ENCODE data around the gene BNIP3. TPM values are rescaled to one million over a fixed set of nuclear protein-coding genes. Genes with fewer than 3 reads are reported as not detected.
"Not testable (repeated sequence)": the region's sequence is repeated elsewhere in the genome, so short reads cannot be mapped to it uniquely, and the experiment has no call there.

Gene BNIP3
- total RNA-seq, 1 donor from 2014 or later, result 89.3 TPM

DNA sequence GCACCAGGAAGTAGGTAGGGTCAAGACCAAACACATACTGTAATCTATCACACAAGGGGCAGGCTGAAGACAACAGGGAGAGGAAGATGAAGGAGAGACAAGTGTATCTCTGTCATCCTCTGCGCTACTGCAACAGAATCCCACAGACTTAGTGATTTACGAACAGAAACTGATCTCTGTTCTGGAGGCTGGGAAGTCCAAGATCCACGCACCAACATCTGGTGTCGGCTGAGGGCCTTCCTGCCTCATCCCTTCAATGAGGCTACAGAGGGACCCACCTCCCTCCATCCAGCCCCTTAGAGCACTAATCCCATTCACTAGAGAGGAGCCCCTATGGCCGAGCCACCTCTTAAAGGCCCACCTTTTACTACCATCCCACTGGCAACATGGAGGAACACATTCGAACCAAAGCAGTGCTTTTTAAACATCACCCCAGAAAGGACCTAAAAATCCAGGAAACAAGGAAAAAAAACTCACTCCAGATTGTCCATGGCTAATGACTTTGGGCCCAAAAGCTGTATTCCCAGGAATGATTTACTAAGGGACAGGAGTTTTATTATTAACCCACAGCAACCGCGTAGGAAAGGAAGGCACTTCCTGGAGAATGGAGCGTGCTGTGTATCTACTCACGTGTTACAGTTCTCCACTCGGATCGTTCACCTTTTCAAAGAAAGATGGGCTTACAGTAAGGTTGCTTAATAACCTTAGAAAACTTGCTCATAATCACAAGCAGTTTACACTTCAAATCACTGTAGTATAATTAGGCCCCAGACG lies 4.2 kb downstream of the BNIP3 start:
- DNase-seq, result no peak

- no peak for DNase-seq
Observed at GRCh38 chr10:131975796-131976195, 5.9 kb downstream of the BNIP3 start.

- no peak for DNase-seq
Observed at GRCh38 chr10:131975003-131975402, 6.7 kb downstream of the BNIP3 start.

GRCh38 chr10:131974034-131974817 lies 7.5 kb downstream of the BNIP3 start:
- no peak for DNase-seq

DNA sequence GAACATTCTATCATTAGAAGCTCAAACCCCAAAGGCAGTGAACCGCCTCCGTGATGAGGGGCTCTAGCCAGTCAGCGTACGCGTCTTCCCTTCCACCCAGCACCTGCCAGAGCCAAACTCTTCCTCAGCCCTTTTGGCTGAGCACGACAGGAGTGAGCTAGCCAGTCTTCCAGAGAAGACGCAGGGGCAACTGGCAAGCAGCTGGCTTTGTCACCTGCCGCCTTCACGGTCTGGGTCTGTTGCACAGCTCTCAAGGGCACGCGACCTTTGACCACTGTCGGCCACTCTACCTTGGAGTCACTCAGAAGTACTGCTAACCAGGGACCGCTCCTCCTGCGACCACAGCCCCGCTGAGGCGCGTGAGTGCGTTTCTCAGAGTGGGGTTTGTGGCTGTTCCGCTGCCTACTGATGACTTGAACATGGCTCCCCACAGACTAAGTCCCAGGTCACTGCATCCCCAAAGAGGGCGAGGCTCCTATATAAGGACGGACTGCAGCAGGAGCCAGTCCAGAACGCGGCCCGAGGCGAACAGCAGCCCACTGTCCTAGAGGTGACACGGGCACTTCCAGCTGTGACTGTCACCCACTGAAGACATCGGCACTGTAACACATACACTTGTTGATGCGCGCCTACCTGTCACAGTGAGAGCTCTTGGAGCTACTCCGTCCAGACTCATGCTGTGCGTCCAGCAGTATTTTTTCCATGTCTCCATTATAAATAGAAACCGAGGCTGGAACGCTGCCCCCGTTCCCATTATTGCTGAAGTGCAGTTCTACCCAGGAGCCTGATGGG lies 8.4 kb downstream of the BNIP3 start:
- DNase-seq, result no peak

- DNase-seq, result no peak
Observed at GRCh38 chr10:131972474-131973071, 9.2 kb downstream of the BNIP3 start.

GRCh38 chr10:131971591-131971990 lies 10.1 kb downstream of the BNIP3 start:
- DNase-seq, result no peak

DNA sequence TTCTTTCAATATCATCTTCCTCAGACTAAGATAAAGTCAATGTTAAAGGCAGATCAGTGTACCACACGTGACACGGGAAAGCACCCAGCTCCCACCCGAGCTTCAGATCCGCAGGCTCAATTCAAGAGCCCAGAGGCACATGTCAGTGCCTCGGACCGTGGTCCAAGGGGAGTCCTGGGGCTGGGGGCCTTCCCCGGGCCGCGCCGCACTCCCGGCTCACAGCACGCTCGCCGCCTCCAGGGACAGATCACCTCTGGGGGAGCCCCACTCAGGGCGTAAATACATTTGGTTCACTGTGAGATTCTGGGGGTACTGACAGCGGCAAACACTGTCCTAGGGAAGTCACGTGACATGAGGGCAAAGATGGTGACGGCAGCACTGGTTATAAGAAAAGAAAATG lies 10.8 kb downstream of the BNIP3 start:
- DNase-seq, result no peak

GRCh38 chr10:131968949-131969348 lies 12.8 kb downstream of the BNIP3 start:
- DNase-seq, result no peak

GRCh38 chr10:131964298-131964697 lies 17.4 kb downstream of the BNIP3 start:
- DNase-seq, result no peak

- no peak for DNase-seq
Observed at GRCh38 chr10:131963811-131964210, 17.9 kb downstream of the BNIP3 start.

DNA sequence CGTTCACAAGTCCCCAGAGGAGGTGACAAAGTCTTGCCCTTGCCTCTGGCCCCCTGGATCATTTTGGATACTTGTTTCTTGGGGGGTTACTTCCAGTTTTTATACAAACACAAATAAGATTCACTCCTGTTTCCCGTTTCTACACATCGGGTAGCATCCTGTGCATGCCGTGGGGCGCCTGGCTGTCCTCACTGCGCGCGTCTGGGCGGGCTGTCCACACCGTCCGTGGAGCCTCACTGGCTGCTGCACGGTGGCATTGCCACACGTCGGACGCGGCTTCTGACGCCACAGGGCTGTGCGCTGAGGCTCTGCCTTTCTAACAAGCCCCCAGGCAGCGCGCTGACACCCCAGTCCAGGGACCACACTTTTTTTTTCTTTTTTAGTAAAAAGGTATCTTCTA lies 18.4 kb downstream of the BNIP3 start:
- no peak for DNase-seq

DNA sequence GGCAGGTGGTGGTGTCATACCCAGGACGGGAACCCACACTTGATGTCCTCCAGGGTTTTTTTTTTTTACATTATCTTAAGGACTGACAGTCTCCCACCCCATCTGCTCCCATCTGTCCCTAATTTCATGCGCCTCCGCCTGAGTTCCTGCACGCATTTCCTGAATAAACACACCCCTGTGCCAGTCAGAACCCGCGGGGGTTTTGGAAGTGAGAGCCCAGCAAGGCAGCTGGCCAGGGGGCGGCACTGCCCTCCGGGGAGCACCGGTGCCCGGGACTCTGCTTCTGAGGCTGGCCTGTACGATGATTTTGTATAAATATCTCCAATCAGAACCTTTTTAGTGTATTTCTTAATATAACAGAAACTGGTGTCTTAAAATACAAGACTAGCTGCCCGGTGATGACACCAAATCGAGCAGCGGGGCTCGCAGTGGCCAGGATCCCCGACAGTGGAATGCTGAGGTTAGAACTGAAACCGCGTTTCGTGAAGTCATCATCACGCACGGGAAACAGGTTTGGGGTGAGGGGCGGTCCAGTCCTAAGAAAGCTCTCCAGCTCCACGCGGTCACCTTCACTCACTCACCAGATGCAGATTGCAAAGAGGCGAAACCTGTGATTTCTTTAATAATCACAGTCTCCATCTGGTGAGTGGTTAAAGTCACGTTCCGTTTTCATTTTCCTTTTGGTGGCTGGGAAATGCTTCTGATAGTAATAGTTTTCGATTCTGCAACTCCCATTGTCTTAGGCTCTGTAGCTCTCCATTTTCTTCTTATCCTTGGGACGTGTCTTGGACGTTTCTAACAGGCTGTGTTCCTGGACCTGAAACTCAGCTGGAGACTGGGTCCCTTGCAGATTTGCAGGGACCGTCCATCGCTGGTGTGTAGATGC lies 19.7 kb downstream of the BNIP3 start:
- no peak for DNase-seq

DNA sequence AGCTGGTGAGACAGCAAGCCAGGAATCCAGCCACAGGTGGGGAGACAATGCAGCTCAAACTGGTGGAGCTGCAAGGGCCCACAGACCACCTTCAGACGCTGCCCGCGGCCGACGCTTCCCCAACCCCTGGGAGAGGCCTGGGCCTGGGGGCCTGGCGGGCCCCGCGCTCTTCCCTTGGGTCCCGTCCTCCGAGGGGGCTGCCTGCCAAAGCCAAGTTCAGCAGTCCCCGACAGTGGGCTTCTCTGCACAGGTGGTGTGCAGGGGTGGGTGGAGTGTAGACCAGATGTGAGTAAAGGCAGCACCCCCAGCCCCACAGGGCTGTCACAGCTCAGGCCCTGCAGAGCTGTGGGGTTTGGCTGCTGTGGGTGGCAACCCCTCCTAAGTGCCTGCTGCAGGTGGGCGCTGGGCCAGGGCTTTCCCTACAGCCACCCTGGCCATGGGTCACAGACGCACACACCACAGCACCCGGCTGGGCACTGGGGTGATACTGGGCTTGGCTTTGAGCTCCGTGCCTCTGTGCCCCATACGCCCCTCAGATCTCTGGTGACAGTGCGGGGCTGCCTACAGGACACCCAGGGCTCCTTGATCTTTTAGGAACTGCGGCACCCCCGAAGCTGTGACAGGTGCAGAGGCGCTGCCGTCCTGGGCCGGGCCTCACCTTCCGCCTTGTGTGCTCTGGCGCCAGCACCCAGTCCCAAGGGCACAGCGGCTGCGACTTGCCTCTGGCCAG lies 20.5 kb downstream of the BNIP3 start:
- DNase-seq, result no peak

DNA sequence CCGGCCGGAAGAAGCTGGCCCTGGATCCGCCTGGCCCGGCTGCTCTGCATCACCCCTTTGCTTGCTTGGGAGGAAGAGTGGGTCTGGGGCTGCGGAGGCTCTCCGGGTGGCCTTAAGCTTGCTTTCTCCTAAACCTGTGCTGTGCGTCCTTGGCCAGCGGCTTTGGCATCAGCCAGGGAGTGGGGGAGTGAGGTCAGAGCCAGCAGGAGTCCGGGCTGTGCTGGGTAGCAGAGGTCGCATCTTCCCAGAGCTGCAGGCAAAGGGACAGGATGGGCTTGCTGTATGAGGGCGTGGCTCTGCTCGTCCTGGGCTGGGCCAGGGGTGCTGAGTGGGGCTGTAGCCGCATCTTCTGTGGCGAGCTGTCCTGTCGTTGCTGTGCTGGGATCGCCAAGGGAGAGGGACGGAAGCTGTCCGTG lies 21.1 kb downstream of the BNIP3 start:
- no peak for DNase-seq

DNA sequence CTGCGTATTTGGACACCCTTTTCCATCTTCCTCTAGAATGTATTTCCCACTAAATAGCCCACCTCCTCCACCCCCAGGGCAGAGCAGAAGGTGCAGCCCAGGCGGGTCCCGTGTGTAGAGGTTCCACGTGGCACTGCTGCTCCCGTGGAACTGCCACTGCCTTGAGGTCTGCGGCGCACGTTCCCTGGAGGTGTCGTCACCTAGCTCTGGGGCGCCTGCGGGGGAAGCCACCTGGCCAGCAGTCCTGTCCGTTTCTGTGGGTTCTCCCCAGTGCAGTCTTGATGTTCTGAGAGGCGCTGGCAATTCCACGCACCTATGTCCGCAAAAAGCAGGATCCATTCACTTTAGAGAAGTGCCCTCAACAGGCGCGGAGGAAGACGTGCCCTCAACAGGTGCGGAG lies 21.9 kb downstream of the BNIP3 start:
- DNase-seq, result no peak

- DNase-seq, result no peak
Observed at GRCh38 chr10:131955591-131956340, 26.0 kb downstream of the BNIP3 start.

DNA sequence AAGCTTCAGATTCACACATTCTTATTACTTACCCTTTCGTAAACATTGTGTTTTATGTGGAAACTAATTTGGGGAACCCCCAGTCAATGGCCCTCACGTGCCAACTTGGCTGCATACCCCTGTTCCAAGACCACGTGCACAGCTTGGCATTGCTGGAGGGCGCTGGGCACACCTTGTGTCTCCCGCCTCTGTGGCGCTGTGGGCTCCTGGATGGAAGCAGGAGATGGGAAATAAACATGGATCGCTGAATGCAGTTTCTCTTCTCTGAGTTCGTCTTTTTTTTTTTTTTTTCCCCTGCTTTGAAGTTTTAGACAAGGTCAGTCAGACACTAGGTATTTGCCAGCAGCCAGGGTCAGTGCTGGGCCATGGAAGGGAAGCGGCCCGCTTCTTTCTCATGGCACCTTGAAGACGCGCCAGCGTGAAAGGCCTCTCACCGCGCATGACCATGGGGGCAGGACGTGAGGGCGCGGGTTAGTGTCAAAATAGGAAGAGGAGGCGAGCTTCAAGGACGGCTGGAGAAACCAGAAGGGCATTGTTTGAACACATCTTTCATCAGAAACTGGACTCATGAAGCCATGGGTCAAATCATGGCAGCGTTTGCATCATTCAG lies 27.3 kb downstream of the BNIP3 start:
- DNase-seq, result no peak

GRCh38 chr10:131949908-131950307 lies 31.8 kb downstream of the BNIP3 start:
- DNase-seq, result not testable (repeated sequence)

All from tongue (tissue), 2 donors.